ENCODE data around the gene RYR1.
A peak's percentile ranks its signal among the peaks of the same experiment; 100 is the strongest.

Gene RYR1

GRCh38 chr19:38617764-38618589, 184.5 kb downstream of the RYR1 start, which contains the start of gene MAP4K1 (continued):
- TF ChIP-seq PRDM2 (tag by site-specific recombination; IDR thresholded peaks at IDR 0.05; ENCODE audit: borderline replicate concordance) (0 out of 2 replicates have a peak, but pooled peaks have one; percentile 16), PATZ1 (tag by site-specific recombination; IDR thresholded peaks at IDR 0.05) (peak; percentile 29; the same call in 1 of the 2 replicates), ZNF398 (tag by site-specific recombination; IDR thresholded peaks at IDR 0.05) (peak; percentile 40), GLI2 (tag by site-specific recombination; IDR thresholded peaks at IDR 0.05; ENCODE audit: borderline replicate concordance, low read depth) (no peak), OVOL3 (tag by site-specific recombination; IDR thresholded peaks at IDR 0.05) (no peak; the same call in 1 of the 2 replicates), ZFHX2 (tag by site-specific recombination; conservative IDR thresholded peaks at IDR 0.05) (peak; percentile 51; the same call in 1 of the 2 replicates), ZNF791 (tag by site-specific recombination; IDR thresholded peaks at IDR 0.05) (no peak), ZNF677 (tag by site-specific recombination; IDR thresholded peaks at IDR 0.05) (peak; percentile 24; the same call in 1 of the 2 replicates)

GRCh38 chr19:38618590-38619360, 185.3 kb downstream of the RYR1 start, which contains the start of gene EIF3K:
TSS of gene EIF3K (plus strand) at chr19:38619188. CDS start at chr19:38619269, 81 bp downstream.
- Histone ChIP-seq H3K36me3 (ENCODE audit: control insufficient read depth in 2 of 2, insufficient read depth in 1 of 2, low read length in 2 of 2) (peaks cover 31 to 32% of the 10 kb centered on the region in 2 experiments), H3K27ac (ENCODE audit: extremely low read depth, low read depth, low read length) (peak within 1 kb of the TSS; percentile 94), H3K4me3 (ENCODE audit: low read depth, low read length) (peak within 1 kb of the TSS; percentile 65), H3K9me3 (ENCODE audit: control insufficient read depth, insufficient read depth, low read depth, low read length) (no peaks in the 10 kb centered on the region), H3K4me1 (ENCODE audit: control insufficient read depth, insufficient read depth, low read length) (peaks cover 16% of the 10 kb centered on the region)
- ChIA-PET CTCF (interaction anchor here (0.6 to 5.1 kb wide), 14 partner anchors 10 to 385 kb away, joined by 3 to 61 read pairs (median 3); partner anchors contain the start of genes FAM98C, MRPS12 and SARS2), POLR2A (interaction anchor here (0.6 to 4.4 kb wide), 53 partner anchors 9 to 1684 kb away, joined by 3 to 84 read pairs (median 6); partner anchors contain the start of genes ACTN4, ECH1, FAM98C and GGN)
- peak; percentile 78 for TF ChIP-seq ZNF843 (tag by site-specific recombination; IDR thresholded peaks at IDR 0.05)
- peak; percentile 100 for TF ChIP-seq ZBTB26 (tag by site-specific recombination; optimal IDR thresholded peaks at IDR 0.05)
- TF ChIP-seq ZSCAN4 (tag by site-specific recombination; IDR thresholded peaks at IDR 0.05), result peak; percentile 29; the same call in 1 of the 2 replicates
- TF ChIP-seq ZNF2 (tag by site-specific recombination; IDR thresholded peaks at IDR 0.05), result peak; percentile 53
- peak; percentile 84 for TF ChIP-seq SP3 (tag by site-specific recombination; IDR thresholded peaks at IDR 0.05)
- TF ChIP-seq ZEB2 (tag by site-specific recombination; IDR thresholded peaks at IDR 0.05), result peak; percentile 95
- peak; percentile 11; the same call in 1 of the 2 replicates for TF ChIP-seq PATZ1 (tag by site-specific recombination; IDR thresholded peaks at IDR 0.05)

All from HEK293 (cell line).